GM21619 (cell line): Measurements from ENCODE around the gene SELENOM.
"Not testable (repeated sequence)": the region's sequence is repeated elsewhere in the genome, so short reads cannot be mapped to it uniquely, and the experiment has no call there.

Experiments used
- ATAC-seq: cut with Tn5 transposase; IDR thresholded peaks from one replicate; pipeline ENCODE4 v1.9.1; 2021; ENCODE audit not compliant: unreplicated experiment

The SELENOM gene

GRCh38 chr22:31080164-31080847 is 27.1 kb downstream of the SELENOM start:
- ATAC-seq, result no peak

GRCh38 chr22:31079095-31079642 is 28.2 kb downstream of the SELENOM start:
- ATAC-seq, result no peak

DNA sequence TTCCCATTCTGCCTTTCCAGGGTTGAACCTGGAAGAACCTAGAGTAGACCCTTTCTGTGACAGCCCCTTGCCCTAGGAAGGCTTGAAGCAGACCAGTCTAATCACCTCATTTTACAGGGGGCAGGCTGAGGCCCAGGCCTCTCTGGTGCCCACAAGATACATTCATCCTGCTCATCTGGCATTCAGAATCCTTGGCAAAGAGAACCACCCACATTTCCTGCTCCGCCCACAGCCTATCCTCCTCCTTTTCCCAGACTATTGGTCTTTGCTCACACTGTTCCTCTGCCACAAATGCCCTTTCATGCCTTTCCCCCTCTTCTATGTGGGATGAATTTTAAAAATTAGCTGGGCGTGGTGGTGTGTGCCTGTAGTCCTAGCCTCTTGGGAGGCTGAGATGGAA is 29.0 kb downstream of the SELENOM start:
- ATAC-seq, result not testable (repeated sequence)

GRCh38 chr22:31077681-31078080 is 29.7 kb downstream of the SELENOM start:
- ATAC-seq, result no peak

- no peak for ATAC-seq
These were observed 31.4 kb downstream of the SELENOM start for GRCh38 chr22:31075961-31076360.

DNA sequence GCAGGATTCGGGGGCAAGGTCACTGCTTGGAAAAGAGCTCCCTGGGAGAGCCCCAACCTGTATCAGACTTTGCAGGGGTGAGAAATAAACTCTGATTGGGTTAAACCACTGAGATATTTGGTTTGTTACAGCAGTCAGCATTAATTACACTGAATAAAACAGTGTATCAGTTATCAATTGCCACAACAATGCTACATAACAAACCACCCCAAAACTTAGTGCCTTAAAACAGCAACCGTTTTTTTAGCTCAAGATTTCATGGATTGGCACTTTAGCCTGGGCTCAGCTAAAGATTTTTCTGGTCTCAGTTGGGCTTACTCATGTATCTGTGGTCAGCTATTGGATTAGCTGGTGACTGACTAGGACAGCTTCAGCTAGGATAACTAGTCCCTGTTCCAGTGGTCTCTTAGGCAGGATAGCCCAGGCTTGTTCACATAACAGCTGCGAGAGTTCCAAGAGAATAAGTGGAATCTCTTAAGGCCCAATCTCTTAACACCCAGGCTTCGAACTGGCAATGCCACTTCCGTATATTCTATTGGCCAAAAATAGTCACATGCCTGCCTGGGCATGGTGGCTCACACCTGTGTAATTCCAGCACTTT is 33.7 kb downstream of the SELENOM start:
- not testable (repeated sequence) for ATAC-seq

DNA sequence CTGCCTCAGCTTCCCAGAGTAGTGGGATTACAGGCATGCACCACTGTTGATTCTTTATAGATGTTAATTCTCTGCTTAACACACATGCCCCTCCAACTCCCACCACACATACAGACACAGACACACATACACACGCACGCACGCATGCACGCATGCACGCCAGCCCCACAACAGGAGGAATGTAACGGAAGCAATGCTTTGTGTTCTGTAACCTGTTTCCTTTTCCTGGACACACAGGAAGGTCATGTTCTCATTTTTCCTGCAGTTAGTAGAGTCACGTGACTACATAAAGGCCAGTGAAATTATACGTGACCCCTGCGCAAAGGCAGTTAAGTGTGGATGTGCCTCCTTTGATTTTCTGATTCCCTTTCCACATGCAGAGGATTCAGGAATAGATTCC is 34.2 kb downstream of the SELENOM start:
- not testable (repeated sequence) for ATAC-seq

GRCh38 chr22:31069691-31070314 is 37.6 kb downstream of the SELENOM start:
- not testable (repeated sequence) for ATAC-seq

- ATAC-seq, result no peak
These were observed 38.4 kb downstream of the SELENOM start for GRCh38 chr22:31068970-31069369.

DNA sequence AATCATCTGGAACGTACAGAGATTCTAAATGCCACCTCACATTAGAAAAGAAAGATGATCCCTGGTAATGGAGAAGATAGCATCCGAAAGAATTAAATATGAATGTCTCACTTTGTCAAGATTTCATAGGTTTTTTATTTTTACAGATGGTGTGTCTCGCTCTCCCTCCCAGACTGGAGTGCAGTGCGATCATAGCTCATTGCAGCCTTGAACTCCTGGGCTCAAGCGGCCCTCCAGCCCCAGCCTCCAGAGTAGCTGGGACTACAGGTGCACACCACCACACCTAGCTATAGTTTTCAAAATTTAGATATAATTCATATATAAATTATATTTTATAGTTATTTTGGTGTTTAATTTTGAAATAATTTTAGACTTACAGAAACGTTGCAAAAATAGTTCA is 43.0 kb downstream of the SELENOM start:
- no peak for ATAC-seq

DNA sequence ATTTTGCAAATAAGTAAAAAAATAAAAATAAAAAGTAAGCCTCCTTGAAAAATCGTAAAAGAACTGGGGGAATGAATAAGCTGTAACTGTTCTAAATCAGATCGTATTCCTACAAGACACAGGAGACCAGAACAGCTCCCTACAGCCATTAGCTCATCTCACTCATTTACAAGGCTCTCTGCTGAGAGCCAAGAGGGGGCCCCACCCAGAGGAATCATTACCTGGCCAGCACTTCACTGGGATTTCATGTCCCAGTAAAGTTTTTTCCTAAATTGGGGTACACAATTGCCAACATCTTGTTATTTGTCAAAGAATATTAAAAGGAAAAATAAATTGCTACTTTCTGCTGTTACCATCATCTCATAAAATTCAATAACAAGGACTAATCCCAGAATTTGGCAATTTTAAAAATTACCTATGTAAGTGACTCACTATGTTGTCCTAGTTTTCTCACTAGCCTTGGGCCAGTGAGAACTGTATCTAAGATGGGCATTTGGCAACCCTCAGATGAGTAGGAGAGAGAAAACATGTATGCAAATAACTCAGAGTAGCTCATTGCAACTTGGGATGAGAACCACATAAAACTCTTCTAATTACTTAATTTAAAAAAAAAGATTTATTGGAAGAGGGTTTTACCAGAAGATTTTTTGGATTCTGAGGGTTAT is 44.7 kb downstream of the SELENOM start:
- no peak for ATAC-seq

DNA sequence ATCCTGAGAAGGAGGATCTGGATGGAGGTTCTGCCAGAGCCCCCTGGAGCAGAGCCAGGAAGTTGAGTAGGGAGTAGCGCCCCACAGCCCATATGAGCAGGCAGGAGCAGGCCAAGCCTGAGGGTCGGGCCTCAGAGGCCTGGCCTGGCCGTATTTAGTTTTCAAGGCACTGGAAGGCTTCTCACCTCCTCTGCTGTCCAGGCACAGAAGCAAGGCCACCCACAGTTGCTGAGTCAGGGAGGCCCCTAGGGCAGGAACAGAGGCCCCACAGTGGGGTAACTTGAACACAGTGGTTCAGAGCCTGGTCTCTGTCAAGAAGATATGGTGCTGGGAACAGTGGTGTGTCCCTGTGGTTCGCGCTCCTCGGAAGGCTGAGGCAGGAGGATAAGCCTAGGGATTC is 47.7 kb downstream of the SELENOM start:
- ATAC-seq, result not testable (repeated sequence)

GRCh38 chr22:31056986-31057599 is 50.3 kb downstream of the SELENOM start:
- ATAC-seq, result no peak

DNA sequence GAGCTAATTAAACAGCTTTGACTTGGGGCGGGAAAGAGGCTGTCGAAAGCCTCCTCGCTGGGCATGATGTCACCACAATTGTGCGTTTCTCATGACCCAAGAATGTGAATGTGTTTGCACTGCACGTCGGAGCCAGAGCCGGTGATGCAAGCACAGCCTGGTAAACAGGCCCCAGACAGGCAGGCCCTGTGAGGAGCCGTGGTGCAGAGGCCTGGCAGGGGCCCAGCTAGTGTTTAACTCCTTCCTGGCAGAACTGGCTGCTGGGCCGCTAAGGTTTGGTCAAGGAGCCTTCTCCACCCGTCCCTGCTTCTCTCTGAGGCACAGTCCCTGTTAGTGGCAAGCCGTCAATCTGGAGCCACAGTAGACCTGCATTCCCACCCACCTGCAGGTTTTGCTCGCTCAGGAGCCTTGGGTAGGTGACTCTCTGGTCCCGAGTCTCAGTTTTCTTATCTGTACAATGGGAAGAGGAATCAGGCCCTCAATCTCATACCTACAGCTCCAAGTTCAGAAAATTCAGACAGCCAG is 51.7 kb downstream of the SELENOM start:
- ATAC-seq, result no peak

DNA sequence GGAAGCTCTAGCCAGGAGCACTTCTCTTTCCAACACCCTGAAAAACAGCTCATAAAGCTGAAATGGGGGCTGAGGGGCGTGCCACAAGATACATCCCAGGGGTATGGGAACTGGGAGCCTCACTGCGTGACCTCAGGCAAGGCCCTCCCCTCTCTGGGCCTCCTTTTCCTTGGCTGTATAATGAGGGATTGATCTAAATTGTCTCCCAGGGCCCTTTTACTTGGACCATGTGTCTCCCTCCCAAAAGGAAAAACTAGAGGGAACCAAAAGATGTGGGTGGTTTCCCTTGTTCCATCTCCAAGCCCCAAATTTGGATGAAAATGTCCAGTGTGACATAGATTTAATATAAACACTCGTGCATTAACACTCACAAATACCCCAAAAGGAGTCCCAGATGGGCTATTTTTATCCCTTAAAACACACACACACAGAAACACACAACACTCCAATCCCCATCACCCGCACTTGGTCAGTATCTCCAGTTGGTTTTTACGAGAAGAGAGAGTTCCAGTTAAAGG is 52.2 kb downstream of the SELENOM start:
- ATAC-seq, result no peak
